HG03469 (cell line): ENCODE results near the gene PLA2G6.
"Not testable (repeated sequence)": the region's sequence is repeated elsewhere in the genome, so short reads cannot be mapped to it uniquely, and the experiment has no call there.

Experiments used
- ATAC-seq: cut with Tn5 transposase; IDR thresholded peaks from one replicate; pipeline ENCODE4 v1.9.1; 2021; ENCODE audit warnings: mild to moderate bottlenecking, moderate library complexity, moderate number of reproducible peaks; ENCODE audit not compliant: unreplicated experiment

Gene PLA2G6

GRCh38 chr22:38169116-38169515, 12.5 kb downstream of the PLA2G6 start:
- ATAC-seq, result no peak

- ATAC-seq, result no peak
Measured at GRCh38 chr22:38167988-38168407, 13.6 kb downstream of the PLA2G6 start.

- ATAC-seq, result no peak
Measured at GRCh38 chr22:38165922-38166593, 15.6 kb downstream of the PLA2G6 start.

GRCh38 chr22:38164551-38164918, 17.1 kb downstream of the PLA2G6 start:
- ATAC-seq, result no peak

- ATAC-seq, result no peak
Measured at GRCh38 chr22:38163844-38164550, 17.6 kb downstream of the PLA2G6 start.

- ATAC-seq, result no peak
Measured at GRCh38 chr22:38162881-38163843, 18.5 kb downstream of the PLA2G6 start.

- no peak for ATAC-seq
Measured at GRCh38 chr22:38155703-38156102, 25.9 kb downstream of the PLA2G6 start.

GRCh38 chr22:38154563-38154915, 27.1 kb downstream of the PLA2G6 start:
- not testable (repeated sequence) for ATAC-seq

GRCh38 chr22:38153821-38154562, 27.6 kb downstream of the PLA2G6 start:
- no peak for ATAC-seq

GRCh38 chr22:38151126-38151500, 30.5 kb downstream of the PLA2G6 start:
- ATAC-seq, result no peak

GRCh38 chr22:38148245-38148644, 33.4 kb downstream of the PLA2G6 start:
- ATAC-seq, result no peak

GRCh38 chr22:38146166-38146565, 35.5 kb downstream of the PLA2G6 start:
- not testable (repeated sequence) for ATAC-seq

- ATAC-seq, result no peak
Measured at GRCh38 chr22:38144025-38144405, 37.6 kb downstream of the PLA2G6 start.

- ATAC-seq, result no peak
Measured at GRCh38 chr22:38142606-38143005, 39.0 kb downstream of the PLA2G6 start.

- ATAC-seq, result no peak
Measured at GRCh38 chr22:38141217-38141973, 40.2 kb downstream of the PLA2G6 start.

- ATAC-seq, result no peak
Measured at GRCh38 chr22:38139901-38140300, 41.7 kb downstream of the PLA2G6 start.

GRCh38 chr22:38138961-38139360, 42.7 kb downstream of the PLA2G6 start:
- no peak for ATAC-seq

GRCh38 chr22:38137876-38138687, 43.5 kb downstream of the PLA2G6 start:
- no peak for ATAC-seq

GRCh38 chr22:38136607-38137006, 45.0 kb downstream of the PLA2G6 start:
- ATAC-seq, result no peak
